PC-3 (cell line): ENCODE data around the gene AGGF1. TPM values are rescaled to one million over a fixed set of nuclear protein-coding genes. Genes with fewer than 3 reads are reported as not detected.
"Not testable (repeated sequence)": the region's sequence is repeated elsewhere in the genome, so short reads cannot be mapped to it uniquely, and the experiment has no call there.

Source experiments
- ATAC-seq: fragments of 200-7000 bp; cut with Tn5 transposase; 2 replicates; pipeline ENCODE4 v1.9.1; 2020; ENCODE audit warnings: mild to moderate bottlenecking, moderate library complexity
- BruUV-seq: library from RNA; stranded (reverse); fragments of 400-500 nt; replicated peaks from 2 replicates; lab custom pipeline; 2021; lab: Mats Ljungman, UMichigan
- CTCF ChIA-PET: fragments of 300-600 bp; sonication (Branson Sonifier 250); formaldehyde crosslinking; loops from one replicate; lab custom pipeline; 2022; ENCODE audit warnings: antibody characterized with exemption; lab: Charles Lee
- POLR2A ChIA-PET: fragments of 300-600 bp; sonication (Branson Sonifier 250); formaldehyde crosslinking; loops from one replicate; lab custom pipeline; 2022; ENCODE audit warnings: antibody characterized with exemption; ENCODE audit not compliant: unreplicated experiment; lab: Charles Lee
- DNase-seq: peaks from one replicate; pipeline ENCODE4 v3.0.0-alpha.2; 2015
- H2AFZ ChIP-seq: fragments of 300-600 bp; sonication (generic); 2 replicates; pipeline ENCODE4 v1.6.0; 2016; ENCODE audit warnings: antibody characterized with exemption, low read length
- H3F3A ChIP-seq: fragments of 300-600 bp; sonication (generic); one replicate; pipeline ENCODE4 v1.6.0; 2017; ENCODE audit warnings: antibody characterized with exemption, low read length, control low read depth, mild to moderate bottlenecking; ENCODE audit not compliant: unreplicated experiment
- H3K27ac ChIP-seq: fragments of 300-600 bp; sonication (generic); 2 replicates; pipeline ENCODE4 v1.5.1; 2016; ENCODE audit warnings: mild to moderate bottlenecking, low read length
- H3K27me3 ChIP-seq: fragments of 300-600 bp; sonication (generic); 2 replicates; pipeline ENCODE4 v1.6.1; 2016; ENCODE audit warnings: low read length, mixed read lengths
- H3K36me3 ChIP-seq: fragments of 300-600 bp; sonication (generic); 2 replicates; pipeline ENCODE4 v1.6.1; 2016; ENCODE audit warnings: low read depth, mixed run types, low read length, mixed read lengths
- H3K4me1 ChIP-seq: fragments of 300-600 bp; sonication (generic); 2 replicates; pipeline ENCODE4 v1.5.1; 2016; ENCODE audit warnings: low read length; ENCODE audit not compliant: insufficient read depth
- H3K4me2 ChIP-seq: fragments of 300-600 bp; sonication (generic); 2 replicates; pipeline ENCODE4 v1.6.0; 2016; ENCODE audit warnings: low read length
- H3K4me3 ChIP-seq: fragments of 300-600 bp; sonication (generic); 2 replicates; pipeline ENCODE4 v1.5.1; 2016; ENCODE audit warnings: mild to moderate bottlenecking, low read length, mixed read lengths
- H3K79me2 ChIP-seq: fragments of 300-600 bp; sonication (generic); 2 replicates; pipeline ENCODE4 v1.6.1; 2017; ENCODE audit warnings: low read length, mixed read lengths
- H3K9ac ChIP-seq: fragments of 300-600 bp; sonication (generic); 2 replicates; pipeline ENCODE4 v1.6.0; 2016; ENCODE audit warnings: mild to moderate bottlenecking, low read length
- H3K9me2 ChIP-seq: fragments of 300-600 bp; sonication (generic); replicated peaks from 2 replicates; pipeline ENCODE4 v1.6.1; 2016; ENCODE audit warnings: mixed run types, low read length, mixed read lengths
- H3K9me3 ChIP-seq: fragments of 300-600 bp; sonication (generic); 2 replicates; pipeline ENCODE4 v1.6.1; 2016; ENCODE audit warnings: low read length, mixed read lengths
- H4K20me1 ChIP-seq: fragments of 300-600 bp; sonication (generic); 2 replicates; pipeline ENCODE4 v1.6.1; 2016; ENCODE audit warnings: low read length, mixed read lengths
- EZH2 ChIP-seq: fragments of 300-600 bp; sonication (generic); IDR thresholded peaks from one replicate; pipeline ENCODE4 v1.6.1; 2017; ENCODE audit warnings: antibody characterized with exemption, mild to moderate bottlenecking, low read length; ENCODE audit not compliant: unreplicated experiment
- EZH2phosphoT487 ChIP-seq: fragments of 300-600 bp; sonication (generic); IDR thresholded peaks from 2 replicates; pipeline ENCODE4 v1.6.1; 2018; ENCODE audit warnings: mild to moderate bottlenecking, antibody characterized with exemption, low read length, borderline replicate concordance
- intact Hi-C: fragments of 100-400 bp; cut with micrococcal nuclease; formaldehyde crosslinking; loops from 2 replicates; pipeline ENCODE4 v1.9.0; 2023
- total RNA-seq: library from RNA; depleted of rRNA; stranded (reverse); fragments of >200 nt; gene quantifications from 2 replicates; pipeline ENCODE4 v1.2.3, GENCODE V29; 2014
- TF ChIP-seq, protein P1 (sequence below): fragments of 300-600 bp; sonication (generic); conservative IDR thresholded peaks from 2 replicates; pipeline ENCODE4 v1.5.1; 2017; ENCODE audit warnings: antibody characterized with exemption, low read depth, mild to moderate bottlenecking, low read length

AGGF1 gene
- total RNA-seq, 1 experiment from 2014 or later: 14.4 TPM

DNA sequence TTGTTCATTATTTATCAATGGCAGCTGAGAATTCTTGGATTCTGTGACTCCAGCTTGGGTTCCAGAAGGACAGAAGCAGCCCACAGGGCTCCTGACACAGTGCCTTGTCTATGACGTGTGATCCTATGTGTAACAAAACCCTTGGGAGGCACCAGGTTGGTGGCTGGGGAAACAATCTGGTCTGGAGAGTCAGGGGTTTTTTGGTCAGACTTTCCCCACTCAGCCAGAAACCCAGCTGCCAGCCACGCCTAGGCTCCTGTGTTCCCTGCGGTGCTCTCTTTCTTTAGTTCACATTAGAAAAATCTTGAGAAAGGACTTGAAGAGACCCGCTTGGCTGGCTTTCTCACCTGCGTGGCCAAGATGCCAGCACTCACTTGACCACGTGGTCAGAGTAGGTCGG lies 72.3 kb downstream of the AGGF1 start:
- no TSS peak for BruUV-seq
- no peak overlapping the region for H3K9ac ChIP-seq
- intact Hi-C loops: no loop called here
- ATAC-seq (no peak), DNase-seq (no peak)
- H4K20me1 ChIP-seq: no peaks in the 10 kb centered on the region
- no peak overlapping the region for H3K27ac ChIP-seq
- CTCF ChIA-PET: no interaction called here
- H3K4me2 ChIP-seq: no peak overlapping the region
- H2AFZ ChIP-seq: no peak overlapping the region
- H3K9me3 ChIP-seq: no peaks in the 10 kb centered on the region
- no peaks in the 10 kb centered on the region for H3K79me2 ChIP-seq
- H3K27me3 ChIP-seq: no peaks in the 10 kb centered on the region
- no peaks in the 10 kb centered on the region for H3K9me2 ChIP-seq
- H3K4me1 ChIP-seq: peaks cover 10% of the 10 kb centered on the region
- TF ChIP-seq, protein P1, sequence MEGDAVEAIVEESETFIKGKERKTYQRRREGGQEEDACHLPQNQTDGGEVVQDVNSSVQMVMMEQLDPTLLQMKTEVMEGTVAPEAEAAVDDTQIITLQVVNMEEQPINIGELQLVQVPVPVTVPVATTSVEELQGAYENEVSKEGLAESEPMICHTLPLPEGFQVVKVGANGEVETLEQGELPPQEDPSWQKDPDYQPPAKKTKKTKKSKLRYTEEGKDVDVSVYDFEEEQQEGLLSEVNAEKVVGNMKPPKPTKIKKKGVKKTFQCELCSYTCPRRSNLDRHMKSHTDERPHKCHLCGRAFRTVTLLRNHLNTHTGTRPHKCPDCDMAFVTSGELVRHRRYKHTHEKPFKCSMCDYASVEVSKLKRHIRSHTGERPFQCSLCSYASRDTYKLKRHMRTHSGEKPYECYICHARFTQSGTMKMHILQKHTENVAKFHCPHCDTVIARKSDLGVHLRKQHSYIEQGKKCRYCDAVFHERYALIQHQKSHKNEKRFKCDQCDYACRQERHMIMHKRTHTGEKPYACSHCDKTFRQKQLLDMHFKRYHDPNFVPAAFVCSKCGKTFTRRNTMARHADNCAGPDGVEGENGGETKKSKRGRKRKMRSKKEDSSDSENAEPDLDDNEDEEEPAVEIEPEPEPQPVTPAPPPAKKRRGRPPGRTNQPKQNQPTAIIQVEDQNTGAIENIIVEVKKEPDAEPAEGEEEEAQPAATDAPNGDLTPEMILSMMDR: no peak
- no peak for TF ChIP-seq EZH2
- no peaks in the 10 kb centered on the region for H3K36me3 ChIP-seq
- POLR2A ChIA-PET: no interaction called here
- no peak overlapping the region for H3K4me3 ChIP-seq
- H3F3A ChIP-seq: no peaks in the 10 kb centered on the region

DNA sequence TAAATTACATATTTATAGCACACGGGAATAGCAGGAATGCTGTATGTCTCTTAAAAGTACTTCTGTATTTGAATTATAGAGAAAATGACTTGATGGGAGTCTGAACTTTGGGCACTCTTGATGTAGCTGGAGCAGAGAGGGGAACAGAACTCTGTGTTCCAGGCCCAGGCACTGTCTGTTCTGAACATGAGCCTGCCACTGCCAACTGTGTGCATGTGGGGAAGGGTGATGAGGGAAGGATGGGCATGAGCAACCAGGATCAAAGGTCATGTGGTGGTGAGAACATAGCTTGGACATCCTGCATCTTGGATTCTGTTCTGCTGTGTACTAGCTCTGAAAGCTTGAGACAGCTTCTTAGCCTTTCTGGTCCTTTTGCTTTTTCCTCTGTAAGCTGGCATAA lies 73.3 kb downstream of the AGGF1 start:
- no peak for DNase-seq
- ChIA-PET POLR2A (no interaction called here), CTCF (no interaction called here)
- no peak overlapping the region for H3K27ac ChIP-seq
- BruUV-seq: no TSS peak
- H3K36me3 ChIP-seq: no peaks in the 10 kb centered on the region
- H3K9me2 ChIP-seq: no peaks in the 10 kb centered on the region
- no peaks in the 10 kb centered on the region for H3K9me3 ChIP-seq
- H2AFZ ChIP-seq: no peak overlapping the region
- H3K79me2 ChIP-seq: no peaks in the 10 kb centered on the region
- H3F3A ChIP-seq: no peaks in the 10 kb centered on the region
- H3K4me3 ChIP-seq: no peak overlapping the region
- intact Hi-C loops: no loop called here
- no peak for TF ChIP-seq EZH2phosphoT487
- no peak for TF ChIP-seq EZH2
- TF ChIP-seq, protein P1: no peak
- ATAC-seq: no peak
- no peaks in the 10 kb centered on the region for H4K20me1 ChIP-seq
- H3K27me3 ChIP-seq: no peaks in the 10 kb centered on the region
- peaks cover 10% of the 10 kb centered on the region for H3K4me1 ChIP-seq
- no peak overlapping the region for H3K4me2 ChIP-seq
- no peak overlapping the region for H3K9ac ChIP-seq

DNA sequence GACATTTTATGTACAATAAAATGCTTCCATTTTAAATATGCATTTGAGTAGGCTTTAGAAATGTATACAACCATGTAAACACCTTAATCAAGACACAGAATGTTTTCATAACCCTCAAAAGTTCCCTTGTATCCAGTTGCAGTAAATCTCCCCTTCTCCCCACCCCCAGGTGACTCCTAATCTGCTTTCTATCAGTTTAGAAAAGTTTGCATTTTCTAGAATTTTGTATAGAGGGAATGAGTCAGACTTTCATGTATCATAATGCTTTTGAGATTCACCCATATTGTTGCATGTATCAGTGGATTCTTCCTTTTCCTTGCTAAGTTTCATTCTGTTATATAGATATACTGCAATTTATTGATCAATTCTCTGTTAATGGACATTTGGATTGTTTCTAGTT lies 74.6 kb downstream of the AGGF1 start:
- ChIA-PET POLR2A (no interaction called here), CTCF (no interaction called here)
- H3K9me3 ChIP-seq: no peaks in the 10 kb centered on the region
- TF ChIP-seq EZH2phosphoT487: no peak
- TF ChIP-seq, protein P1: no peak
- TF ChIP-seq EZH2: no peak
- no peaks in the 10 kb centered on the region for H3F3A ChIP-seq
- DNase-seq: no peak
- H3K27ac ChIP-seq: no peak overlapping the region
- H3K27me3 ChIP-seq: no peaks in the 10 kb centered on the region
- intact Hi-C loops: no loop called here
- H2AFZ ChIP-seq: no peak overlapping the region
- BruUV-seq: no TSS peak
- peaks cover 10% of the 10 kb centered on the region for H3K4me1 ChIP-seq
- no peak overlapping the region for H3K4me3 ChIP-seq
- H3K79me2 ChIP-seq: no peaks in the 10 kb centered on the region
- H4K20me1 ChIP-seq: no peaks in the 10 kb centered on the region
- H3K4me2 ChIP-seq: no peak overlapping the region
- no peak for ATAC-seq
- no peaks in the 10 kb centered on the region for H3K36me3 ChIP-seq
- no peak overlapping the region for H3K9ac ChIP-seq
- H3K9me2 ChIP-seq: no peaks in the 10 kb centered on the region

DNA sequence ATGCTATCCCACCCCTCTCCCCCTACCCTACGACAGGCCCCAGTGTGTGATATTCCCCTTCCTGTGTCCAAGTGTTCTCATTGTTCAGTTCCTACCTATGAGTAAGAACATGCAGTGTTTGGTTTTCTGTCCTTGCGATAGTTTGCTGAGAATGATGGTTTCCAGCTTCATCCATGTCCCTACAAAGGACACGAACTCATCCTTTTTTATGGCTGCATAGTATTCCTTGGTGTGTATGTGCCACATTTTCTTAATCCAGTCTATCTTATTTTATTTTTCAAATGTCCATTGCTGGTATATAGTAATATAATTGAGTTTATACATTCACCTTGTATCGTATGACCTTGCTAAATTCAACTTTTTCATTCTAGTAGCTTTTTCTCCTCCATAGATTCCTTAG lies 76.8 kb downstream of the AGGF1 start:
- intact Hi-C loops, H3K27me3 ChIP-seq, H3F3A ChIP-seq, H3K27ac ChIP-seq, H4K20me1 ChIP-seq, BruUV-seq, H3K36me3 ChIP-seq, H3K4me2 ChIP-seq, H3K9me3 ChIP-seq, POLR2A ChIA-PET, CTCF ChIA-PET, DNase-seq, H2AFZ ChIP-seq, ATAC-seq, H3K9ac ChIP-seq, H3K9me2 ChIP-seq, H3K4me1 ChIP-seq, H3K4me3 ChIP-seq, H3K79me2 ChIP-seq: not testable (repeated sequence)
